Activated naive CD4-positive, alpha-beta T cell treated with anti-CD3 and anti-CD28 coated beads for 36 hours (primary cell): Measurements from ENCODE around the gene TMIGD2. TPM values are rescaled to one million over a fixed set of nuclear protein-coding genes. Genes with fewer than 3 reads are reported as not detected.
"Not testable (repeated sequence)": the region's sequence is repeated elsewhere in the genome, so short reads cannot be mapped to it uniquely, and the experiment has no call there.

Experiments
- CTCF ChIA-PET: fragments of 350-600 bp; sonication (Branson Sonifier 250); formaldehyde crosslinking; loops from one replicate; lab custom pipeline; 2021; ENCODE audit warnings: antibody characterized with exemption; lab: Charles Lee
- DNase-seq: peaks from one replicate; pipeline ENCODE4 v3.0.0-alpha.2; 2020
- H3K27ac Mint-ChIP-seq: one replicate; pipeline ENCODE4 v1.8.0; 2021; ENCODE audit warnings: mild to moderate bottlenecking, mixed read lengths
- H3K27me3 Mint-ChIP-seq: one replicate; pipeline ENCODE4 v1.8.0; 2021; ENCODE audit warnings: low read depth, mixed read lengths
- H3K36me3 Mint-ChIP-seq: one replicate; pipeline ENCODE4 v1.8.0; 2021; ENCODE audit warnings: low read depth, mixed read lengths
- H3K4me1 Mint-ChIP-seq: one replicate; pipeline ENCODE4 v1.8.0; 2021; ENCODE audit warnings: low read depth, mixed read lengths
- H3K4me3 Mint-ChIP-seq: one replicate; pipeline ENCODE4 v1.8.0; 2021; ENCODE audit warnings: mild to moderate bottlenecking, moderate library complexity, mixed read lengths
- H3K9me3 Mint-ChIP-seq: one replicate; pipeline ENCODE4 v1.8.0; 2021; ENCODE audit warnings: mixed read lengths
- intact Hi-C: fragments of 100-400 bp; cut with micrococcal nuclease; formaldehyde crosslinking; loops from one replicate; pipeline ENCODE4 v1.15.1; 2023
- total RNA-seq, 2 experiments: library from RNA; stranded (reverse); gene quantifications; one replicate each; pipeline ENCODE4 v1.2.3, GENCODE V29; 2021

Gene TMIGD2
- total RNA-seq, 2 experiments from 2014 or later = 19.9 to 21.2 TPM

DNA sequence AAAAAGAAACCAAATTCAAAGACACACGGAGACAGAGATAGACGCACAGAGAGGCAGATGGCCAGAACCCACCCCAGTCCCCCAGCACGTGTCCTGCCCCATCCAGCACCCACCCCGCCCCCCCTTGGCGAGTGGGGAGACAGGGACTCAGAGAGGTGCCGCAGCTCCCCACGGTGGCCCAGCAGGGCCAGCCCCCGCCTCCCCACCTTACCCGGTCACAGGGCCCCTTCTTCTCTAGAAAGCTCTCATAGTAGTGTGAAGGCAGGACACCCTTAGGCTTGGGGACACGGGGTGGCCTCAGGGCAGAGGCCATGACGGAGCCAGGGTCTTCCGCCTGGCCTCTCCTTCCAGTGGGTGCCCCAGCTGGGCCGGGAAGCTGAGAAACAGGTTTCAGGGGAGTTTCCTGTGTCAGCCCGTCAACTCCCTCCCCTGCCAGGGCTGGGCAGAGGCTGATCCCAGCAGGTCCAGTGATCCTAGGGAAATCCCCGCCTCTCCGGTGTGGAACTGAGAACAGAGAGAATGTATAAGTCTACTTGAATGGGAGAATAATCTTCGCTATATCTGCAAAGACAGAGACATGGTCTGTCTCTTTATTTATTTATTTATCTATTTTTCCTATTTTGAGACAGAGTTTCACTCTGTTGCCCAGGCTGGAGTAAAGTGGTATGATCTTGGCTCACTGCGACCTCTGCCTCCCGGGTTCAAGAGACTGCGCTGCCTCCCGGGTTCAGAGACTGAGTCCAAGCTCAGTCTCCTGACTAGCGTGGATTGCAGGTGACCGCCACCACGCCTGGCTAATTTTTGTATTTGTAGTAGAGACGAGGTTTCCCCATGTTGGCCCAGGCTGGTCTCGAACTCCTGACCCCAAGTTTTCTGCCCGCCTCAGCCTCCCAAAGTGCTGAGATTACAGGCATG, 36.5 kb upstream of the TMIGD2 start, which contains the start of gene STAP2:
STAP2 (minus strand) TSS at position 387 of the 915 bp plus-strand sequence; CDS start at position 313, 74 bp downstream.
- peaks cover 17% of the 10 kb centered on the region for H3K36me3 Mint-ChIP-seq
- CTCF ChIA-PET = interaction anchor here (0.6 to 2.9 kb wide), 6 partner anchors 10 to 72 kb away, joined by 3 to 14 read pairs (median 6); partner anchors contain the start of gene SH3GL1
- no peaks in the 10 kb centered on the region for H3K27me3 Mint-ChIP-seq
- H3K9me3 Mint-ChIP-seq = no peaks in the 10 kb centered on the region
- H3K27ac Mint-ChIP-seq = peak within 1 kb of the TSS; percentile 87
- H3K4me3 Mint-ChIP-seq = peak within 1 kb of the TSS; percentile 81
- peaks cover 18% of the 10 kb centered on the region for H3K4me1 Mint-ChIP-seq
- DNase-seq = peak; percentile 49
- intact Hi-C loops = loop anchor here (1.0 kb wide), 1 partner anchor 71 kb away; no protein-coding TSS in a partner anchor

DNA sequence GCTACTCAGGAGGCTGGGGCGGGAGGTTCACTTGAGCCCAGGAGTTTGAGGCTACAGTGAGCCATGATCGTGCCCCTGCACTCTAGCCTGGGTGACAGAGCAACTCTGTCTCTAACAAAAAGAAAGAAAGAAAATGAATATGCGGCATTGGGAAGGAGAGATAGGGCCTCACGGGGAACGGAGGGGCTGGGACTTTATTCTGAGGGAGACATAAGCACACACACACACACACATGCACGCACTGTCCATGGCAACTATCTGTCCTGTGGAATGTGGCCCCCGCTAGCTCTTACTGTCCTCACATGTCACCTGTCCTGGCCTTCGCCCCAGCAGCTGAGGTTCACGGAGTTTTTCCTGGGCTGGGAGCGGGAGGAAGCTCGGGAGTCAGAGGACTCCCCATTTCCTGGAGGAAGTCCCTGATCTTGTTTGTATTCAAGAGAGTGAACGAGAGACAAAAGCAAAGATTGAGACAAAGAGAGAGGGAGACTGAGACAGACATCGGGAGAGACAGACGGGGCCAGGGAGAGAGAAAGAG, 35.8 kb upstream of the TMIGD2 start:
- intact Hi-C loops = loop anchor here (1.0 kb wide), 1 partner anchor 71 kb away; no protein-coding TSS in a partner anchor

DNA sequence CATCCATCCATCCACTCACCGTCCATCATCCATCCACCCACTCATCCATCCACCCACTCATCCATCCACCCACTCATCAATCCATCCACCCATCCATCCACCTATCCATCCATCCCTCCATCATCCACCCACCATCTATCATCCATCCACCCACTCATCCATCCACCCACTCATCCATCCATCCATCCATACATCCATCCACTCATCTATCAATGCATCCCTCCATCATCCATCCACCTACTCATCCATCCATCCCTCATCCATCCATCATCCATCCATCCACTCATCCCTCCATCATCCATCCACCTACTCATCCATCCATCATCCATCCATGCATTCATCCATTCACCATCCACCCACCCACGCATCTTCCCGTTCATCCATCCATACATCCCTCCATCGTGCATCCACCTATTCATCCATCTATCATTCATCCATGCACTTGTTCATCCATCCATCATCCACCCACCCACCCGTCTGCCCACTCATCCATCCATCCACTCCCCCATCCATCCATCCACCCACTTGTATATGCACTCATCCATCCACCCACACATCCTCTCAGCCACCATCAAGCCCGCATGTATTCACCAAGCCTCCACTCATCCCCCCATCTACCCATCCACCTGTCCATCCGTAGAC, 32.9 kb upstream of the TMIGD2 start:
- no peak overlapping the region for H3K4me3 Mint-ChIP-seq
- CTCF ChIA-PET = no interaction called here

More for the DNA sequence above, 35.8 kb upstream of the TMIGD2 start:
- no peak for DNase-seq
- peak overlapping the region; percentile 87 for H3K27ac Mint-ChIP-seq
- CTCF ChIA-PET = interaction anchor here (0.6 to 2.9 kb wide), 5 partner anchors 10 to 71 kb away, joined by 3 to 14 read pairs (median 7); partner anchors contain the start of gene SH3GL1
- peaks cover 17% of the 10 kb centered on the region for H3K36me3 Mint-ChIP-seq
- no peaks in the 10 kb centered on the region for H3K27me3 Mint-ChIP-seq
- peaks cover 18% of the 10 kb centered on the region for H3K4me1 Mint-ChIP-seq
- no peaks in the 10 kb centered on the region for H3K9me3 Mint-ChIP-seq
- H3K4me3 Mint-ChIP-seq = peak overlapping the region; percentile 81

DNA sequence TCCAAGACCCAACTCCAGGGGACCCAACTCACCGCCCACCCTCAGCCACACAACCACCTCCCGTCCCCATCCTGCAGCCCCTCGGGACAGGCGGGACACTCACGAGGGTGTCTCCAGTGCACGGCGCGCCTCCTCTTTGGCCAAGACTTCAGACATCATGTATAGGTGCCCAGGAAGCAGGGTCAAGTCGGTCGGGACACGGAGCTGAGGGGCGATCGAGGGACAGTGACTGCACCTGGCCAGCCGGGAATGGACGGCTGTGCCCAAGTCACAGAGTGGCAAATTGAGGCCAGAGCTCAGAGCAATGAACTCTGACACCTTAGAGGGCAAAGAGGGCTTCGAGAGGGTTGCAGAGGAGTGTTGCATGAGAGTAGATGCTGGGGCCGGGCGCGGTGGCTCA, 27.7 kb upstream of the TMIGD2 start:
- Mint-ChIP-seq H3K4me1 (peaks cover 27% of the 10 kb centered on the region), H3K9me3 (no peaks in the 10 kb centered on the region), H3K27ac (no peak overlapping the region), H3K36me3 (peaks cover 16% of the 10 kb centered on the region), H3K27me3 (no peaks in the 10 kb centered on the region), H3K4me3 (peak overlapping the region; percentile 87)
- intact Hi-C loops = loop anchor here (2.0 kb wide), 1 partner anchor 27 kb away; the partner anchor contains the start of gene TMIGD2
- CTCF ChIA-PET = no interaction called here
- DNase-seq = no peak

More for the DNA sequence above, 32.9 kb upstream of the TMIGD2 start:
- H3K36me3 Mint-ChIP-seq = peaks cover 21% of the 10 kb centered on the region
- DNase-seq = no peak
- H3K27ac Mint-ChIP-seq = no peak overlapping the region
- peaks cover 16% of the 10 kb centered on the region for H3K4me1 Mint-ChIP-seq
- intact Hi-C loops = no loop called here
- no peaks in the 10 kb centered on the region for H3K9me3 Mint-ChIP-seq
- no peaks in the 10 kb centered on the region for H3K27me3 Mint-ChIP-seq

DNA sequence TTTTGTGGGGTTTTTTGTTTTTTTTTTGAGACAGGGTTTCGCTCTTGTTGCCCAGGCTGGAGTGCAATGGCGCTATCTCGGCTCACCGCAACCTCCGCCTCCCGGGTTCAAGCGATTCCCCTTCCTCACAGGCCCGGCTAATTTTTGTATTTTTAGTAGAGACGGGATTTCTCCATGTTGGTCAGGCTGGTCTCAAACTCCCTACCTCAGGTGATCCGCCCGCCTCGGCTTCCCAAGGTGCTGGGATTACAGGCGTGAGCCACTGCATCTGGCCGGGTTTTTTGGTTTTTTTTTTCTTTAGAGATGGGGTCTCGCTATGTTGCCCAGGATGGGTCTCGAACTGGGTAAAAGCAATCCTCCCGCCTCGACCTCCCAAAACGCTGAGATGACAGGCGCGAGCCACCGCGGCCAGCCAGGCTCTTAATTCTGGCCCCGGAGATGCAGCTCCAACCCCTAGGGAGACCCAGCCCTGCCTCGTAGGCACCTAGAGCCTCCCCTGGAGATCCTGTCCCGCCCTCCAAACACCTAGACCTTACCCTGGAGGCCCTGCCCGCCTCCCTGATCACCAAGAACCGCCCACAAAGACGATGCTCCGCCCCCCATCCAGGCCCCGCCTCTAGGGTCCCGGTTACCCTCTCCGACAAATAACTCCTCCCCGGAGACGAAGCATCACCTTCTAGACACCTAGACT, 26.9 kb upstream of the TMIGD2 start:
- Mint-ChIP-seq H3K4me1 (peaks cover 27% of the 10 kb centered on the region), H3K27ac (peak overlapping the region; percentile 84), H3K4me3 (peak overlapping the region; percentile 87)
- not testable (repeated sequence) for H3K36me3 Mint-ChIP-seq, H3K9me3 Mint-ChIP-seq, H3K27me3 Mint-ChIP-seq
- DNase-seq = peak; percentile 52
- intact Hi-C loops = loop anchor here (1.0 to 2.0 kb wide), 4 partner anchors 13 to 82 kb away; partner anchors contain the start of genes CHAF1A, TMIGD2 and YJU2
- CTCF ChIA-PET = interaction anchor here (0.9 kb wide), 1 partner anchor 10 kb away, joined by 3 read pairs; no protein-coding TSS in a partner anchor

DNA sequence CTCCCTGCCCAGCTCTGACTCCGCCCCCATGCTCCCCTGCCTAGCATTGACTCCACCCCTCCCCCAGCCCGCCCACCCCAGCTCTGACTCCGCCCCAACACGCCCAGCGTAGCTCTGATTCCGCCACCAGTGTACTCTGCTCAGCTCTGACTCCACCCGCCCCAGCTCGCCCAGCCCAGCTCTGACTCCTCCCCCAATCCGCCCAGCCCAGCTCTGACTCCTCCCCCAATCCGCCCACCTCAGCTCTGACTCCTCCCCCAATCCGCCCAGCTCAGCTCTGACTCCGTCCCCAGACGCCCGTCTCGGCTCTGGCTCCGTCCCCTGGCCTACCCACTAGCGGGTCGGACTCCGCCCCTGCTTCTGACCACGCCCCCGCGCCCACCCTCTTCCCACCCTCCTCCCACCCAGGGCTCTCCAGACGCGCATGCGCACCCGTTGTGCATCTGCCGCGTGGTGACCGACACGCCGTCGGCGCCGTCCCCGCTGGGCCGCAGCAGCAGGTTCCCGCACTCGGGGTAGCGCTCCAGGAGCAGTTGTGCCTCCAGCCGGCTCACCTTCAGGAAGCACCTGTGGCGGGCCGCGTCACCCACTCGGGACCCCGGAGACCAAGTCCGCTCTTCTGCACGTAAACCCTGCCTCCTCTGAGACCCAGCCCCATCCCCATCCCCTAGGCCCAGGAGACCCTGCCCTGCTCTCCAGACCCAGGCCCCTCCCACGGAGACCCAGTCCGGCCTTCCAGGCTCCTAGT, 26.2 kb upstream of the TMIGD2 start:
- peak; percentile 97 for DNase-seq
- no peaks in the 10 kb centered on the region for H3K9me3 Mint-ChIP-seq
- H3K27ac Mint-ChIP-seq = peak overlapping the region; percentile 84
- CTCF ChIA-PET = interaction anchor here (0.8 to 1.0 kb wide), 3 partner anchors 9 to 61 kb away, joined by 3 to 5 read pairs (median 3); partner anchors contain the start of gene MPND
- no peaks in the 10 kb centered on the region for H3K27me3 Mint-ChIP-seq
- peaks cover 27% of the 10 kb centered on the region for H3K4me1 Mint-ChIP-seq
- peaks cover 6% of the 10 kb centered on the region for H3K36me3 Mint-ChIP-seq
- peak overlapping the region; percentile 87 for H3K4me3 Mint-ChIP-seq
- intact Hi-C loops = loop anchor here (1.0 to 2.0 kb wide), 4 partner anchors 14 to 81 kb away; partner anchors contain the start of genes CHAF1A, TMIGD2 and YJU2

DNA sequence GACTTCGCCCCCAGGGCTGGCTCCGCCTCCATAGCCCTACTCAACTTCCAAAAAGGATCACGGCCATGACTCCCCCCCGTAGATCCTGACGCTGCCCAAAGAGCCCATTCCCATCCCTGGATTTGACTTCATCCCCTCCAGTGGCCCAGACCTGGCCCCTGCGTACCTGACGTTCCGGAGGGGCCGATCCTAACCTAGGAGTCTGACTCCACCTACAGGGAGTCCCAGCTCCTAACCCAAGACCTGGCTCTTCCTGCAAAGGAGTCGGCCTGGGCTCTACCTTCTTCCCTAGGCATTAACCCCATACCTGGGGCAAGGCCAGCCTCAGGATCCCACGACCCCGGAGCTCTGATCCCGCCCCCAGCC, 25.7 kb upstream of the TMIGD2 start:
- no peaks in the 10 kb centered on the region for H3K27me3 Mint-ChIP-seq
- no peak overlapping the region for H3K27ac Mint-ChIP-seq
- intact Hi-C loops = loop anchor here (1.0 to 2.0 kb wide), 4 partner anchors 14 to 81 kb away; partner anchors contain the start of genes CHAF1A, TMIGD2 and YJU2
- no peaks in the 10 kb centered on the region for H3K9me3 Mint-ChIP-seq
- peaks cover 27% of the 10 kb centered on the region for H3K4me1 Mint-ChIP-seq
- peaks cover 6% of the 10 kb centered on the region for H3K36me3 Mint-ChIP-seq
- peak overlapping the region; percentile 87 for H3K4me3 Mint-ChIP-seq
- no peak for DNase-seq
- CTCF ChIA-PET = interaction anchor here (0.8 to 1.0 kb wide), 3 partner anchors 9 to 61 kb away, joined by 3 to 5 read pairs (median 3); partner anchors contain the start of gene MPND

DNA sequence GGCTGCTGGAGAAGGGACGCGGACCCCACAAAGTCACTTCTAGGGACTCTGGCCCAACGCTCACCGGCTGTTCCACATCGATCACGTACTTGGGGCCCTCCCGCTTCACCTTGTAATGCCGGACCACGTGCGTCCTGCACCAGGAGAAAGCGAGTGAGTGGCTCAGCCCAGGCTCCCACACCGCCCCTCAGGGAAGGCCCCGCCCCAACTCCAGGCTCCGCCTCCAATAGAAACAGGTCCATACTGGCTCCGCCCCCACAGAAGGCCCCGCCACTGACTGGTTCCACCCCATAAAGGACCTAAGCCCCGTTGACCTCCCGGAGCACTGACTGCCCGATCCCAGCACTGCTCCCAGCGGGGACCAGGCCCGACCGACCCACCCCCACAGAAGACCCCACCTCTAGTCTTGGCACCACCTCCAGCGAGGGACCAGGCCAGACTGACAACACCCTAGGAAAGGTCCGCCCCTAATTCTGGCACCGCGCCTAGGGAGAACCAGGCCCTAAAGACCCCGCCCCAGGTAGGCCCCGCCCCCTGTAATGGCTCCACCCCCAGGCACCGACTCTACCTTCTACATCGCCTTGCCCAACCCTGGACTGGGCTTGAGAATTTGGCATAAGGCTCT, 25.2 kb upstream of the TMIGD2 start:
- intact Hi-C loops = no loop called here
- H3K27ac Mint-ChIP-seq = no peak overlapping the region
- no peaks in the 10 kb centered on the region for H3K9me3 Mint-ChIP-seq
- peak; percentile 89 for DNase-seq
- peaks cover 27% of the 10 kb centered on the region for H3K4me1 Mint-ChIP-seq
- no peaks in the 10 kb centered on the region for H3K27me3 Mint-ChIP-seq
- peaks cover 6% of the 10 kb centered on the region for H3K36me3 Mint-ChIP-seq
- CTCF ChIA-PET = interaction anchor here (1.0 kb wide), 1 partner anchor 60 kb away, joined by 5 read pairs; no protein-coding TSS in a partner anchor
- H3K4me3 Mint-ChIP-seq = peak overlapping the region; percentile 87

DNA sequence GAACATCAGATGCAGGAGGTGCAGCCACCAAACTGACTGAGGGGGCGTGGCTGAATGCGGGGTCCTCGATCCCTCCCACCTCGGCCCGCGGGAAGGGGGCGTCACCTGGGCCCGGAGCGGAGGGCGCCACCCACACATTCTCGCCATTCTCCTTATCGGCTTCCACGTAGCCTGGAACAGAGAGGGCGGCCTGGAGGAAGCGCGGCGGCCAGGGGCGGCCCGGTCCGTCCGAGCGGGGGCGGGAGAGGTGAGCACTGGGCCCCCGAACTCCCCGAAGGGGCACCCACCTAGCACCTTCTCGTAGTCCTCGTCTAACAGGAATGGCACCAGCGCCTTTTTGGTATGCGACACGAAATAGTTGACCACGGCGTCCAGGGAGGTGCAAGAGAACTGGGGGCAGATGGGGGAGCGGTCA, 24.7 kb upstream of the TMIGD2 start:
- peaks cover 27% of the 10 kb centered on the region for H3K4me1 Mint-ChIP-seq
- CTCF ChIA-PET = no interaction called here
- DNase-seq = no peak
- no peak overlapping the region for H3K27ac Mint-ChIP-seq
- H3K36me3 Mint-ChIP-seq = peaks cover 5% of the 10 kb centered on the region
- intact Hi-C loops = no loop called here
- H3K9me3 Mint-ChIP-seq = no peaks in the 10 kb centered on the region
- H3K27me3 Mint-ChIP-seq = no peaks in the 10 kb centered on the region
- peak overlapping the region; percentile 87 for H3K4me3 Mint-ChIP-seq

DNA sequence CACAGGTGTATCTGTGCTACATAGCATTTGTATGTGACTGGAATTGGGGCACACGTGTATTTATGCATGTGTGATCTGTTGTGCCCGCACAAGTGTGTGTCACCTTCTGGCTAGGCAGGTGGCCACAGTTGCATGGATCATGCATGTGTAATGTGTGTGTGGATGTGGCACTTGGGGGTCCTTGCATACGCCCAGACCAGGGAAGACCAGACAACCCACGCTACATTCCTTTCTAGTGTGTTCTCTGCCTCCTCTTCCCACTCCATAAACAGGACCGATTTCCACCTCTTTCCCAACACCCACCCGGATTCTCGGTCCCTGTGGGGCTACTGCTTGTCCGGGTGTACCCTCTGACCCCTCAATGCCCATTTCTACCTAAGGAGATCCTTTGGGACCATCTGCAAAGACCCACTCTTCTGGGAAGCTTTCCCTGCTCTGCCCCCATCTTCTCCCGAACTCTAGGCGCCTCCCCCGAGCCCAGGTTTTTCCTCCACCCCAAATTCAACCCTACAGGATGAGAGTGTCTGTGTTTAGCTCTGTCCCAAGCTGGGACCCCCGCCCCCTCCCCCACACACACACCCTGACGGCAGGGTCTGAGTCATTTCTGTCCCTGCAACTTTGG, 24.1 kb upstream of the TMIGD2 start:
- Mint-ChIP-seq H3K36me3 (peaks cover 4% of the 10 kb centered on the region), H3K4me1 (peaks cover 27% of the 10 kb centered on the region), H3K27ac (no peak overlapping the region), H3K27me3 (no peaks in the 10 kb centered on the region), H3K4me3 (peak overlapping the region; percentile 5), H3K9me3 (no peaks in the 10 kb centered on the region)
- DNase-seq = no peak
- CTCF ChIA-PET = no interaction called here
- intact Hi-C loops = no loop called here
